Mesothelial cell of epicardium (in vitro differentiated cells): ENCODE results near the gene RAB7A. TPM values are rescaled to one million over a fixed set of nuclear protein-coding genes. Genes with fewer than 3 reads are reported as not detected.

Experiments used
- DNase-seq, 2 experiments: peaks; one replicate each; pipeline ENCODE4 v3.0.0; 2021; ENCODE audit warnings: low spot score in 2 of 2; ENCODE audit not compliant: unreplicated experiment in 2 of 2
- H3K27ac Mint-ChIP-seq: 2 replicates; pipeline ENCODE4 v1.8.0; 2021; ENCODE audit warnings: mixed read lengths
- H3K27me3 Mint-ChIP-seq: 2 replicates; pipeline ENCODE4 v1.8.0; 2021; ENCODE audit warnings: low read depth, mixed read lengths
- H3K36me3 Mint-ChIP-seq: 2 replicates; pipeline ENCODE4 v1.8.0; 2021; ENCODE audit warnings: mixed read lengths
- H3K4me1 Mint-ChIP-seq: 2 replicates; pipeline ENCODE4 v1.8.0; 2021; ENCODE audit warnings: mixed read lengths
- H3K4me3 Mint-ChIP-seq: 2 replicates; pipeline ENCODE4 v1.8.0; 2021; ENCODE audit warnings: mild to moderate bottlenecking, moderate library complexity, mixed read lengths
- H3K9me3 Mint-ChIP-seq: 2 replicates; pipeline ENCODE4 v1.8.0; 2021; ENCODE audit warnings: mixed read lengths
- CTCF ChIP-seq: fragments of 200-600 bp; sonication (generic); IDR thresholded peaks from one replicate; pipeline ENCODE4 v1.5.0; 2021; ENCODE audit warnings: antibody characterized with exemption; ENCODE audit not compliant: unreplicated experiment
- total RNA-seq: library from RNA; stranded (reverse); gene quantifications from 3 replicates; pipeline ENCODE4 v1.2.1, GENCODE V29; 2021

RAB7A gene
- total RNA-seq, 1 donor from 2014 or later = 133 TPM

- Mint-ChIP-seq H3K36me3 (peaks cover 26% of the 10 kb centered on the region), H3K9me3 (peaks cover 4% of the 10 kb centered on the region), H3K4me1 (peaks cover 2% of the 10 kb centered on the region), H3K27ac (no peak overlapping the region), H3K4me3 (no peak overlapping the region), H3K27me3 (no peaks in the 10 kb centered on the region)
- no peak for TF ChIP-seq CTCF
- DNase-seq = no peak
These were observed 34.9 kb downstream of the RAB7A start for GRCh38 chr3:128760881-128761280.

- H3K27ac Mint-ChIP-seq = no peak overlapping the region
- H3K36me3 Mint-ChIP-seq = peaks cover 26% of the 10 kb centered on the region
- peaks cover 4% of the 10 kb centered on the region for H3K9me3 Mint-ChIP-seq
- no peak overlapping the region for H3K4me3 Mint-ChIP-seq
- no peak for DNase-seq
- no peak for TF ChIP-seq CTCF
- no peaks in the 10 kb centered on the region for H3K27me3 Mint-ChIP-seq
- H3K4me1 Mint-ChIP-seq = peaks cover 2% of the 10 kb centered on the region
These were observed 35.4 kb downstream of the RAB7A start for GRCh38 chr3:128761392-128761791.

GRCh38 chr3:128763967-128764366, 38.0 kb downstream of the RAB7A start:
- Mint-ChIP-seq H3K4me1 (peaks cover 2% of the 10 kb centered on the region), H3K4me3 (no peak overlapping the region), H3K9me3 (no peaks in the 10 kb centered on the region), H3K27ac (peak overlapping the region; percentile 13), H3K36me3 (peaks cover 23% of the 10 kb centered on the region), H3K27me3 (no peaks in the 10 kb centered on the region)
- no peak for DNase-seq
- no peak for TF ChIP-seq CTCF

GRCh38 chr3:128764863-128765262, 38.9 kb downstream of the RAB7A start:
- TF ChIP-seq CTCF = no peak
- Mint-ChIP-seq H3K27me3 (no peaks in the 10 kb centered on the region), H3K4me3 (no peak overlapping the region), H3K36me3 (peaks cover 23% of the 10 kb centered on the region), H3K27ac (no peak overlapping the region), H3K9me3 (no peaks in the 10 kb centered on the region), H3K4me1 (peaks cover 2% of the 10 kb centered on the region)
- DNase-seq = no peak

GRCh38 chr3:128767094-128767750, 41.2 kb downstream of the RAB7A start:
- Mint-ChIP-seq H3K4me1 (no peaks in the 10 kb centered on the region), H3K9me3 (peaks cover 7% of the 10 kb centered on the region), H3K27ac (no peak overlapping the region), H3K4me3 (no peak overlapping the region), H3K36me3 (peaks cover 25% of the 10 kb centered on the region), H3K27me3 (no peaks in the 10 kb centered on the region)
- TF ChIP-seq CTCF = no peak
- DNase-seq = no peak

- Mint-ChIP-seq H3K4me1 (no peaks in the 10 kb centered on the region), H3K27me3 (no peaks in the 10 kb centered on the region), H3K9me3 (peaks cover 11% of the 10 kb centered on the region), H3K36me3 (peaks cover 28% of the 10 kb centered on the region), H3K27ac (no peak overlapping the region), H3K4me3 (no peak overlapping the region)
- DNase-seq = no peak
- TF ChIP-seq CTCF = no peak
These were observed 42.5 kb downstream of the RAB7A start for GRCh38 chr3:128768471-128768870.
